HepG2 (cell line): ENCODE measurements around the gene PLA1A. TPM values are rescaled to one million over a fixed set of nuclear protein-coding genes. Genes with fewer than 3 reads are reported as not detected.

ENCODE experiments used
- FOXA3 ChIP-seq: IDR thresholded peaks from 2 replicates; pipeline ENCODE4 v1.6.1; 2016; ENCODE audit warnings: missing genetic modification reagents, missing compliant biosample characterization
- GABPB1 ChIP-seq: IDR thresholded peaks from 2 replicates; pipeline ENCODE4 v1.6.1; 2016; ENCODE audit warnings: mild to moderate bottlenecking, missing genetic modification reagents, moderate library complexity, missing compliant biosample characterization
- HBP1 ChIP-seq: IDR thresholded peaks from 2 replicates; pipeline ENCODE4 v1.6.1; 2016; ENCODE audit warnings: low read depth, control low read depth
- KDM5B ChIP-seq: sonication (generic); formaldehyde crosslinking; IDR thresholded peaks from 2 replicates; pipeline ENCODE4 v1.4.0; 2020; ENCODE audit warnings: missing genetic modification reagents, mild to moderate bottlenecking, borderline replicate concordance
- MZF1 ChIP-seq: sonication (generic); formaldehyde crosslinking; IDR thresholded peaks from 2 replicates; pipeline ENCODE4 v1.8.1; 2023; ENCODE audit warnings: mild to moderate bottlenecking, missing genetic modification reagents, borderline replicate concordance
- NCOA5 ChIP-seq: sonication (generic); formaldehyde crosslinking; IDR thresholded peaks from 2 replicates; pipeline ENCODE4 v1.4.0; 2020; ENCODE audit warnings: missing genetic modification reagents
- RORA ChIP-seq: sonication (generic); formaldehyde crosslinking; IDR thresholded peaks from 2 replicates; pipeline ENCODE4 v1.5.0; 2020; ENCODE audit warnings: mild to moderate bottlenecking, missing genetic modification reagents, moderate library complexity
- SAP130 ChIP-seq: IDR thresholded peaks from 2 replicates; pipeline ENCODE4 v1.6.1; 2016; ENCODE audit warnings: low read depth
- SSRP1 ChIP-seq: IDR thresholded peaks from 2 replicates; pipeline ENCODE4 v1.6.1; 2016; ENCODE audit warnings: control low read depth
- TEAD2 ChIP-seq: sonication (generic); formaldehyde crosslinking; IDR thresholded peaks from 2 replicates; pipeline ENCODE4 v1.9.0; 2021; ENCODE audit warnings: missing genetic modification reagents
- TFAP4 ChIP-seq: sonication (generic); IDR thresholded peaks from 2 replicates; pipeline ENCODE4 v1.6.1; 2016; ENCODE audit warnings: low read depth, borderline replicate concordance
- TSC22D2 ChIP-seq: sonication (generic); formaldehyde crosslinking; IDR thresholded peaks from 2 replicates; pipeline ENCODE4 v1.5.1; 2020; ENCODE audit warnings: missing genetic modification reagents, mild to moderate bottlenecking, borderline replicate concordance
- ZFP1 ChIP-seq: IDR thresholded peaks from 2 replicates; pipeline ENCODE4 v1.6.1; 2016
- ZNF276 ChIP-seq: sonication (generic); formaldehyde crosslinking; IDR thresholded peaks from 2 replicates; pipeline ENCODE4 v1.4.0; 2020; ENCODE audit warnings: mild to moderate bottlenecking, low read depth, missing genetic modification reagents
- ZNF382 ChIP-seq: sonication (generic); formaldehyde crosslinking; IDR thresholded peaks from 2 replicates; pipeline ENCODE4 v1.5.0; 2020; ENCODE audit warnings: missing genetic modification reagents, mild to moderate bottlenecking, borderline replicate concordance
- ZNF484 ChIP-seq: sonication (generic); formaldehyde crosslinking; IDR thresholded peaks from 2 replicates; pipeline ENCODE4 v1.5.1; 2020; ENCODE audit warnings: mild to moderate bottlenecking, low read depth, missing genetic modification reagents, borderline replicate concordance
- ZNF644 ChIP-seq: IDR thresholded peaks from 2 replicates; pipeline ENCODE4 v1.6.1; 2016; ENCODE audit warnings: low read depth
- ZNF737 ChIP-seq: sonication (generic); formaldehyde crosslinking; IDR thresholded peaks from 2 replicates; pipeline ENCODE4 v1.5.0; 2020; ENCODE audit warnings: missing genetic modification reagents, mild to moderate bottlenecking, borderline replicate concordance
- polyA plus RNA-seq, 8 experiments: library from polyadenylated mRNA; depleted of rRNA in 3 of 8; stranded (reverse) in 7 of 8; unstranded in 1 of 8; fragments of >200 nt; fragmentation: Illumina TruSeq in 4 of 8; extraction: Trizol in 4 of 8; gene quantifications; 2 replicates each; pipeline versions ENCODE4 v1.2.1 to v1.2.3, GENCODE V29; 2011 to 2016; ENCODE audit warnings: low read depth in 4 of 8, missing spikeins in 1 of 8, mixed read lengths in 1 of 8; ENCODE audit not compliant: insufficient read depth in 1 of 8
- total RNA-seq, 5 experiments: library from RNA; depleted of rRNA; stranded (reverse); fragments of >200 nt; fragmentation: Illumina TruSeq; extraction: Trizol; gene quantifications; 2 replicates each; pipeline ENCODE4 v1.2.3, GENCODE V29; 2016; ENCODE audit warnings: low read depth in 1 of 5
- TF ChIP-seq, protein P1 (sequence below): sonication (generic); formaldehyde crosslinking; IDR thresholded peaks from 2 replicates; pipeline ENCODE4 v1.8.1; 2022; ENCODE audit warnings: mild to moderate bottlenecking, missing genetic modification reagents
- TF ChIP-seq, protein P2 (sequence below): sonication (generic); formaldehyde crosslinking; IDR thresholded peaks from 2 replicates; pipeline ENCODE4 v1.4.0; 2020; ENCODE audit warnings: missing genetic modification reagents
- TF ChIP-seq, protein P3 (sequence below): sonication (generic); formaldehyde crosslinking; IDR thresholded peaks from 2 replicates; pipeline ENCODE4 v1.4.0; 2020; ENCODE audit warnings: missing genetic modification reagents

PLA1A gene
- total and polyA plus RNA-seq, 2 of the 13 experiments (the other 11 are each of a cell fraction or from before 2014, with no cell fraction given) = 0.11 to 0.18 TPM

DNA sequence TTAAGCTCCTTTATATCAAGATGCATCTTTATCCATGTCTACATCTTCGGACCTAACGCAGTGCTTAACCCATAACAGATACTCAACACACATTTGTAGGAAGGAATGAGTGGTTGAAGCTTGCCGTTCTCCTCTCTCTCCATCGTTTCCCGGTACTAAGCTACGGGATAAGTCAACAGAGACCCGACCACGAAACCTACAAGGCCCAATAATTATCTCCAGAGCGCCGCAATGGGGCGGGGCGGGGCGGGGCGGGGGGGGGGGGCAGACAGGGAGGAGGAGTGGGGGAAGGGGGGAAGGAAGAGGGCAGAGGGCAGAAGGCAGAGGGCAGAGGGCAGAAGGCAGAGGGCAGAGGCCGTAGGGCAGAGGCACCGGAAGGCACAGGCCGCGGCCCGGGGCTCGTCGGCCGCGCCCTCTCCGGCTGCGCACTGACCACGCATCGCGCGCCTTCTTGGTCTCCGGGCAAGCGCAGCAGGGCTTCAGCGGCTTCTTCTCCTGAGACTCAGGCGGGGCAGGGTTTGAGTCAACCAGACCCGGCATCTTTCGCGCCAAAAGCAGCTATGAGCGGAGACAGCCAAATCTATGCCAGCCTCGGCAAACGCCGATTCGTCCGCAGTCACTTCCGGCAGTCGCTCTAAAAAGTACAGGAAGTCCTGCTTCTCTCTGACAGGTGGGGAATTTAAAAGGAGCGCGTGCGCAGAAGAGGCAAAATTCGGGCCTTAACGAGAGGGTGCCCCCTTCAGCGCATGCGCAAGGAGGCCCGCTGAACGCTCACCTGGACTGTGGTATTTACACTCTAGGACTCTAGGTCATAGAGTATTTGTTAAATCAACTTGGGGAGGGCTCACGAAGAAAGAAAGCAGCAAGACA lies 79.3 kb downstream of the PLA1A start, which contains the start of gene COX17 (continued):
- TF ChIP-seq HBP1 (CRISPR knock-in tag) = no peak
- no peak for TF ChIP-seq SSRP1 (CRISPR knock-in tag)
- TF ChIP-seq RORA = no peak
- peak; percentile 68; the same call in 1 of the 2 replicates for TF ChIP-seq KDM5B (CRISPR knock-in tag)
- TF ChIP-seq TSC22D2 (CRISPR knock-in tag) = no peak
- peak; percentile 94 for TF ChIP-seq GABPB1 (CRISPR knock-in tag)
- TF ChIP-seq TEAD2 = no peak
- peak; percentile 95 for TF ChIP-seq SAP130 (CRISPR knock-in tag)
- TF ChIP-seq ZNF382 (CRISPR knock-in tag) = no peak
- TF ChIP-seq FOXA3 (CRISPR knock-in tag) = peak; percentile 82
- TF ChIP-seq NCOA5 (CRISPR knock-in tag) = no peak
- no peak; the same call in none of the 2 replicates for TF ChIP-seq TFAP4
- no peak for TF ChIP-seq ZNF276 (CRISPR knock-in tag)
- no peak for TF ChIP-seq MZF1 (CRISPR knock-in tag)
- TF ChIP-seq ZNF484 (CRISPR knock-in tag) = no peak
- TF ChIP-seq, protein P1, sequence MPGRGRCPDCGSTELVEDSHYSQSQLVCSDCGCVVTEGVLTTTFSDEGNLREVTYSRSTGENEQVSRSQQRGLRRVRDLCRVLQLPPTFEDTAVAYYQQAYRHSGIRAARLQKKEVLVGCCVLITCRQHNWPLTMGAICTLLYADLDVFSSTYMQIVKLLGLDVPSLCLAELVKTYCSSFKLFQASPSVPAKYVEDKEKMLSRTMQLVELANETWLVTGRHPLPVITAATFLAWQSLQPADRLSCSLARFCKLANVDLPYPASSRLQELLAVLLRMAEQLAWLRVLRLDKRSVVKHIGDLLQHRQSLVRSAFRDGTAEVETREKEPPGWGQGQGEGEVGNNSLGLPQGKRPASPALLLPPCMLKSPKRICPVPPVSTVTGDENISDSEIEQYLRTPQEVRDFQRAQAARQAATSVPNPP = no peak
- TF ChIP-seq ZNF737 = no peak
- TF ChIP-seq, protein P2, sequence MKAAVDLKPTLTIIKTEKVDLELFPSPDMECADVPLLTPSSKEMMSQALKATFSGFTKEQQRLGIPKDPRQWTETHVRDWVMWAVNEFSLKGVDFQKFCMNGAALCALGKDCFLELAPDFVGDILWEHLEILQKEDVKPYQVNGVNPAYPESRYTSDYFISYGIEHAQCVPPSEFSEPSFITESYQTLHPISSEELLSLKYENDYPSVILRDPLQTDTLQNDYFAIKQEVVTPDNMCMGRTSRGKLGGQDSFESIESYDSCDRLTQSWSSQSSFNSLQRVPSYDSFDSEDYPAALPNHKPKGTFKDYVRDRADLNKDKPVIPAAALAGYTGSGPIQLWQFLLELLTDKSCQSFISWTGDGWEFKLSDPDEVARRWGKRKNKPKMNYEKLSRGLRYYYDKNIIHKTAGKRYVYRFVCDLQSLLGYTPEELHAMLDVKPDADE (CRISPR knock-in tag) = no peak
- TF ChIP-seq ZNF644 = 0 out of 2 replicates have a peak, but pooled peaks have one; percentile 17
- TF ChIP-seq ZFP1 (CRISPR knock-in tag) = no peak
- TF ChIP-seq, protein P3, sequence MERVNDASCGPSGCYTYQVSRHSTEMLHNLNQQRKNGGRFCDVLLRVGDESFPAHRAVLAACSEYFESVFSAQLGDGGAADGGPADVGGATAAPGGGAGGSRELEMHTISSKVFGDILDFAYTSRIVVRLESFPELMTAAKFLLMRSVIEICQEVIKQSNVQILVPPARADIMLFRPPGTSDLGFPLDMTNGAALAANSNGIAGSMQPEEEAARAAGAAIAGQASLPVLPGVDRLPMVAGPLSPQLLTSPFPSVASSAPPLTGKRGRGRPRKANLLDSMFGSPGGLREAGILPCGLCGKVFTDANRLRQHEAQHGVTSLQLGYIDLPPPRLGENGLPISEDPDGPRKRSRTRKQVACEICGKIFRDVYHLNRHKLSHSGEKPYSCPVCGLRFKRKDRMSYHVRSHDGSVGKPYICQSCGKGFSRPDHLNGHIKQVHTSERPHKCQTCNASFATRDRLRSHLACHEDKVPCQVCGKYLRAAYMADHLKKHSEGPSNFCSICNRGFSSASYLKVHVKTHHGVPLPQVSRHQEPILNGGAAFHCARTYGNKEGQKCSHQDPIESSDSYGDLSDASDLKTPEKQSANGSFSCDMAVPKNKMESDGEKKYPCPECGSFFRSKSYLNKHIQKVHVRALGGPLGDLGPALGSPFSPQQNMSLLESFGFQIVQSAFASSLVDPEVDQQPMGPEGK (CRISPR knock-in tag) = peak; percentile 55; the same call in 1 of the 2 replicates
